ENCODE measurements around the gene DNM3. TPM values are rescaled to one million over a fixed set of nuclear protein-coding genes. Genes with fewer than 3 reads are reported as not detected.
A peak's percentile ranks its signal among the peaks of the same experiment; 100 is the strongest.

Gene DNM3
- total RNA-seq, 1 experiment from 2014 or later = 2.7 TPM

- Histone ChIP-seq H2BK120ac (ENCODE audit: low read depth, low read length, poor library complexity, severe bottlenecking) (no peak overlapping the region), H3K4me1 (ENCODE audit: insufficient read depth, low read length) (no peaks in the 10 kb centered on the region), H3K4me2 (ENCODE audit: insufficient read depth, insufficient read length, low read length) (no peak overlapping the region), H4K91ac (ENCODE audit: insufficient read length, low read depth, low read length) (no peak overlapping the region), H3K9ac (ENCODE audit: extremely low read depth, insufficient read length, low read length) (no peak overlapping the region), H2AFZ (ENCODE audit: low read length) (no peak overlapping the region), H3T11ph (ENCODE audit: low read length) (no peak overlapping the region), H3K27me3 (ENCODE audit: insufficient read depth, low read length) (no peaks in the 10 kb centered on the region), H3K27ac (ENCODE audit: insufficient read length, low read depth, low read length) (no peak overlapping the region), H3K4ac (ENCODE audit: low read depth, low read length) (no peak overlapping the region), H3K79me1 (ENCODE audit: insufficient read depth, low read depth, low read length, poor library complexity, severe bottlenecking) (no peaks in the 10 kb centered on the region), H3K56ac (ENCODE audit: insufficient read length, low read depth, low read length) (no peak overlapping the region), H3K79me2 (ENCODE audit: insufficient read depth, low read length) (no peaks in the 10 kb centered on the region), H3K23ac (ENCODE audit: insufficient read length, low read depth, low read length) (no peak overlapping the region), H3K18ac (ENCODE audit: insufficient read length, low read depth, low read length) (no peak overlapping the region), H3K14ac (ENCODE audit: insufficient read depth, low read length) (no peak overlapping the region), H2BK20ac (ENCODE audit: low read depth, low read length, poor library complexity, severe bottlenecking) (no peak overlapping the region), H2BK15ac (ENCODE audit: low read depth, low read length) (no peak overlapping the region), H4K20me1 (ENCODE audit: control insufficient read depth, insufficient read depth, insufficient read length) (no peaks in the 10 kb centered on the region), H3K9me3 (ENCODE audit: control insufficient read depth, low read depth, low read length) (no peaks in the 10 kb centered on the region), H4K8ac (replicated peaks; ENCODE audit: insufficient read length, low read depth, low read length) (no peak overlapping the region), H2AK5ac (ENCODE audit: insufficient read length, low read length) (no peak overlapping the region), H3K23me2 (ENCODE audit: insufficient read length, low read depth, low read length, poor library complexity, severe bottlenecking) (no peaks in the 10 kb centered on the region), H2BK5ac (ENCODE audit: insufficient read length, low read length) (no peak overlapping the region), H4K5ac (ENCODE audit: insufficient read length, low read depth, low read length) (no peak overlapping the region), H2BK12ac (ENCODE audit: insufficient read length, low read depth, low read length) (no peak overlapping the region)
- H3K4me1 Mint-ChIP-seq = peaks cover 0 to 2% of the 10 kb centered on the region in 2 experiments; a peak in 2 of 4 replicates
- TF ChIP-seq, protein P1, sequence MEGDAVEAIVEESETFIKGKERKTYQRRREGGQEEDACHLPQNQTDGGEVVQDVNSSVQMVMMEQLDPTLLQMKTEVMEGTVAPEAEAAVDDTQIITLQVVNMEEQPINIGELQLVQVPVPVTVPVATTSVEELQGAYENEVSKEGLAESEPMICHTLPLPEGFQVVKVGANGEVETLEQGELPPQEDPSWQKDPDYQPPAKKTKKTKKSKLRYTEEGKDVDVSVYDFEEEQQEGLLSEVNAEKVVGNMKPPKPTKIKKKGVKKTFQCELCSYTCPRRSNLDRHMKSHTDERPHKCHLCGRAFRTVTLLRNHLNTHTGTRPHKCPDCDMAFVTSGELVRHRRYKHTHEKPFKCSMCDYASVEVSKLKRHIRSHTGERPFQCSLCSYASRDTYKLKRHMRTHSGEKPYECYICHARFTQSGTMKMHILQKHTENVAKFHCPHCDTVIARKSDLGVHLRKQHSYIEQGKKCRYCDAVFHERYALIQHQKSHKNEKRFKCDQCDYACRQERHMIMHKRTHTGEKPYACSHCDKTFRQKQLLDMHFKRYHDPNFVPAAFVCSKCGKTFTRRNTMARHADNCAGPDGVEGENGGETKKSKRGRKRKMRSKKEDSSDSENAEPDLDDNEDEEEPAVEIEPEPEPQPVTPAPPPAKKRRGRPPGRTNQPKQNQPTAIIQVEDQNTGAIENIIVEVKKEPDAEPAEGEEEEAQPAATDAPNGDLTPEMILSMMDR (conservative IDR thresholded peaks at IDR 0.05) = no peak
- no CpG with 5 or more reads among the region's 7 CpGs for WGBS (ENCODE audit: extremely low coverage, insufficient read length, low lambda C conversion rate)
- H3K4me3 Mint-ChIP-seq = no peak overlapping the region
- H3K27ac Mint-ChIP-seq = peak overlapping the region in 1 of 3 experiments; percentile 66; a peak in 1 of 7 replicates
- DNase-seq = no peak
- H3K27me3 Mint-ChIP-seq (ENCODE audit: low read depth) = no peaks in the 10 kb centered on the region
- H3K9me3 Mint-ChIP-seq = no peaks in the 10 kb centered on the region
- H3K36me3 Mint-ChIP-seq (ENCODE audit: insufficient read depth in 1 of 3, low read depth in 3 of 3) = no peaks in the 10 kb centered on the region
These were observed 609.2 kb downstream of the DNM3 start for GRCh38 chr1:172450524-172450885.
